C4-2B (cell line): ENCODE results near the gene ESPN.

Experiments
- H3K27ac ChIP-seq: fragments of 450-650 bp; 2 replicates; pipeline ENCODE4 v1.5.1; 2017
- CTCF ChIP-seq: fragments of 450-650 bp; conservative IDR thresholded peaks from 2 replicates; pipeline ENCODE4 v1.5.1; 2017; ENCODE audit warnings: mild to moderate bottlenecking
- ZFX ChIP-seq: fragments of 450-650 bp; IDR thresholded peaks from 2 replicates; pipeline ENCODE4 v1.6.1; 2017

ESPN gene

DNA sequence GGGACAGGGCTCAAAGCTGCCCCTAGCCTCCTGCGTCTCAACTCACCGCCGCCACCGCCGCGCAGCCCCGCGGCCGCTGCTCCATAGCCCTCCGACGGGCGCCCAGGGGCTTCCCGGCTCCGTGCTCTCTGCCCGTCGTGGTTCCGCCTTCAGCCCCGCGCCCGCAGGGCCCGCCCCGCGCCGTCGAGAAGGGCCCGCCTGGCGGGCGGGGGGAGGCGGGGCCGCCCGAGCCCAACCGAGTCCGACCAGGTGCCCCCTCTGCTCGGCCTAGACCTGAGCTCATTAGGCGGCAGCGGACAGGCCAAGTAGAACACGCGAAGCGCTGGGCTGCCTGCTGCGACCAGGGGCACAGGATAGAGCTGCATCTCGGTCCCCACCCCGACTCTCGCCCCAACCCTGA, 41.4 kb downstream of the ESPN start, which contains the start of gene TNFRSF25:
Gene TNFRSF25 (minus strand): TSS at position 151 of the 400 bp plus-strand sequence. CDS start 66 bp downstream, at position 85.
- TF ChIP-seq CTCF (no peak), ZFX (no peak)
- no peak within 1 kb of the TSS for H3K27ac ChIP-seq

DNA sequence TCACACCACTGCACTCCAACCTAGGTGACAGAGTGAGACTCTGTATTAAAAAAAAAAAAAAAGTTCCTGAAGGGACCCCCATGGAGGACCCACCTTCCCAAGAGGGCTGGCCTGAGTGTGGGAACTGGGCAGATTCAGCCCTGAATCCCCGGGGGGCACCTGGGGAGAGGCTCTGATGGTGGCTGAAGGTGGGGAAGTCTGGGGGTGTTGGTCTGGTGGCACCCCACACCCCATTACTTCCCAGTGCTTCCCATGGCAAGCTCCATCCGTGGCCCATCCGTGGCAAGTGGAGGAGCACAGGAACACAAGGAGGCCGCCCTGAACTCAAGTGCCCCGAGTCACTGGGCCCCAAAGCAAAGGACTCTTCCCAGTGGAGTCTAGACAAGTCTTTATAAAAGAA, 42.2 kb downstream of the ESPN start:
- TF ChIP-seq CTCF (no peak), ZFX (no peak)
- no peak overlapping the region for H3K27ac ChIP-seq

- TF ChIP-seq ZFX (no peak), CTCF (no peak)
- H3K27ac ChIP-seq: no peak overlapping the region
Observed at GRCh38 chr1:6467224-6467623, 42.6 kb downstream of the ESPN start.

DNA sequence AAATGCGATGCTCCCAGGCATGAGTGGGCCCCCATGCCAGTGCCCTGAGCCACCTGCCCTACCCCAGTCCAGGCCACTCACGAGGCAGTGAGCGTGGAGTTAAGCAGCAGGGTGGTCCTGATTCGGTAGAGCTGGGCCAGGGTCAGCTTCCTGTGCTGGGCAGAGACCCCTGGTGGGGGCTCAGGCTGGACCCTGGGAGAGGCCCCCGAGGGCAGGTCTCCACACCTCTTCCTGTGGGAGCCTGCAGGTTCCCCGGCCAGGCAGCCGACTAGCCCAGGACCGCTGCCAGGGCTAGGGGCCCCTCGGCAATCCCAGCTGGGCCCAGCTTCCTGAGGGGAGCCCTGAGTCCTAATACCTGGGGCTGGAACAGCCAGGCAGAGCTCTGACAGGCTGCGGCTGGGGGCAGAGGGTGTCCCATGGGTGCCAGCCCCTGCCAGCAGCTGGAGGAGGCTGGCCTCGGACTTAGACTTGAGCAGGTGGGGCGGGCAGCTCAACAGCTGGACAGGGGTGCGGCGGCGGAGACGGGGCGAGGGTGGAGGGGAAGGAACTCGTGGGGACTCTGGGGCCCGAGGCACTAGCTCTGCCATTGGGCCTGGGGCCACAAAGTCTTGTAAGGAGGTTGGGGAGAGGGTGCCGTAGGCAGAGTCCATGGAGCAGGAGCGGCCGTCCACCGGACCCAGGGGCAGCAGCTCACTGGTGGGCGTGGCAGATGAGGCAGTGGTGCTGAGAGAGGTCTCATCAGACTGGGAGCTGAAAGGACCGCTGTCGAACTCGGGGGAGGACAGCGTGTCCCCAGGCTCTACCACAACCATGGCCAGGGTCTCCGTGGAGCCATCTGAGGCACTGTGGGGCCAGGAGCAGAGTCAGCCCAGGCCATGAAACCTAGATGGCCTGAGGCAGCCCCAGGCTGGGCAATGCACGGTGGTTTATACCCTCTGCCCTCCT, 43.4 kb downstream of the ESPN start:
- TF ChIP-seq ZFX (no peak), CTCF (no peak)
- no peak overlapping the region for H3K27ac ChIP-seq

- no peak for TF ChIP-seq CTCF
- no peak for TF ChIP-seq ZFX
- H3K27ac ChIP-seq: no peak overlapping the region
Observed at GRCh38 chr1:6468729-6469461, 44.3 kb downstream of the ESPN start.

DNA sequence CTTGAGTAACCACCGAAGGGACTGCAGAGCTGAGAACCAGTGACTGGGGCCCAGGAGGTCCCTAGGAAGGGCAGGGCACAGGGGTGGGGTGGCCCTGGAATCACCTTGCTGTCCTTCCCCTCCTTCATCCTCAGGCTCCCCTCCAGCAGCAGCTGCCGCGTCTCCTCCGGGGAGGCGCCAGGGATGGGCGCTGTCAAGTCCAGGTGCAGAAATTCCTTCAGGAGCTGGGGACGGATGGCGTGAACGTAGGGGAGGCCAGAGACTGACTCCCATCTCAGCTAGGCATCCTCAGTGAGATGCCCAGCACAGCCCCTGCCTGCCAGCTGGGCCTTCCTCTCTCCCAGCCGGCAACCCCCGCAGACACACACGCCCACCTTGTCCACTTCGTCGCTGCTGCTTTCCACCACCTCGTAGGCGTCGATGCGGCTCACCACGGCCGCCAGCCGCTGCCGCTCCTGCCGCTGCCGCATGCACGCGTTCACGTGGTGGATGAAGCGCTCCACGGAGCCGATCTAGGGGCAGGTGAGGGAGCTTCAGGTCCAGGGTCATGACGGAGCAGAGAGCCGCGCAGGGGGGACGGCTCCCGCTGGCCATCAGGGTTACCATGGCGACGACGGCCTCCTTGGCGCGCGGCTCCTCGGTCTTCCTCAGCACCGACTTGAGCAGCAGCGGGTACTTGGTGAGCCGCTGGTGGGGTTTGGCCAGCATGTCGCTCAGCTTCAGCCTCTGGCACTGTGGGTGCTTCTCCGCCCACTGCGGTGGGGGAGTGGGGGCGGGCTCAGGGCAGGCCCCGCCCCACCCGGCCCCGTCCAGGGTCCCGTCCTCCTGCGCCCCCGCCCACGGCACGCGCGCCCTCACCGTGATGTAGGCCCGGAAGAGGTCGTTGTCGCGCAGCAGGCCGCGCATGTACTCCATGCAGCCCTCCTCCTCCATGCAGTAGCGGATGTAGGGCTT, 45.8 kb downstream of the ESPN start:
- TF ChIP-seq ZFX (no peak), CTCF (no peak)
- no peak overlapping the region for H3K27ac ChIP-seq
